H54 (cell line): ENCODE measurements around the gene CDK6.

ENCODE experiments used
- DNase-seq: peaks from one replicate; pipeline ENCODE4 v3.0.0; 2011; ENCODE audit warnings: low spot score, mixed read lengths; ENCODE audit not compliant: insufficient read length
- FAIRE-seq: peaks from 3 replicates; lab custom pipeline; 2011; peaks lifted over from hg19 to GRCh38; lab: Jason Lieb, UNC
- POLR2A ChIP-seq: IDR thresholded peaks from 2 replicates; pipeline ENCODE4 v1.6.1; 2011; ENCODE audit warnings: low read depth, mild to moderate bottlenecking, low read length

CDK6 gene

DNA sequence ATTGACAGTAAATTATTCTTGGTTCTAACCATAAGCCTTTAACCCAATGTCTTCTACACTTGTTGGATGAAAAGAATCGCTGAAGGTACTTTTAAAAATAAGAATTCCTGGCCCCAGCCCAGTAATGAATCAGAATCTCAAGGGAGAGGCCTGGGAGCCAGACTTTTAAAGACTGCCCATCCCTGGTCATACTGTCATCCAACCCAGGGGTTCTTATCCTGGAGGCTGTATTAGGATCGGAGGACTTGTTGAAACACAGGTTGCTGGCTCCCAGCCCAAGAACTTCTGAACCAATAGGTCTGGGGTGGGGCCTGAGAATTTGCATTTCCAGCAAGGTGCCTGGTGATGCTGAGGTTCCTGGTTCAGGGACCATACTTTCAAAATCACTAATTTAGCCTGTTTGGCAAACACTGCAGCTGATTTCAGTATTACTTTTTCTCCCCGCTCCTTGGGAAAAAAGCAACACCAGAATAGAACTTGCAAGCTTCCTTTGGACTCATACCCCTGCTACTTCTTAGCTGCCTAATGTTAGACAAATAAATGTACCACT, 166.7 kb downstream of the CDK6 start:
- DNase-seq (no peak), FAIRE-seq (no peak)
- TF ChIP-seq POLR2A: no peak

DNA sequence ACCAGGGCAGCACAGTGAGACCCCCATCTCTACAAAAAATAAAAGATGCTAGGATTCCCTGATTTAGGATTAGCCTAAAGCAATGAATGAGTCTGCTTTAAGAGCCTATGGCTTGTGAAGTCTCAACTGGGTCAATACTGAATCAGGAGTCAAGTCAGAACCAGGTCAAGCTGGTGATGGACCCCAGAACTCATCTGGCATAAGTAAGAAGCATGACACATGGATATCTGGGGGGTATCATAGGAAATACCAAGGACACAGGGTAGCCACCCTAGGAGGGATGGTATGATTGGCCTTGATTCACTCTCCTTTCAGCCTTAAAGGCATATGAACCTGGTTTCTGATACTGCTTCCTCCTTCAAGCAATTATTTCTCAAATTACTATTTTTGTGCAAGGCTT, 167.8 kb downstream of the CDK6 start:
- TF ChIP-seq POLR2A: no peak
- DNase-seq: no peak
- FAIRE-seq: no peak

DNA sequence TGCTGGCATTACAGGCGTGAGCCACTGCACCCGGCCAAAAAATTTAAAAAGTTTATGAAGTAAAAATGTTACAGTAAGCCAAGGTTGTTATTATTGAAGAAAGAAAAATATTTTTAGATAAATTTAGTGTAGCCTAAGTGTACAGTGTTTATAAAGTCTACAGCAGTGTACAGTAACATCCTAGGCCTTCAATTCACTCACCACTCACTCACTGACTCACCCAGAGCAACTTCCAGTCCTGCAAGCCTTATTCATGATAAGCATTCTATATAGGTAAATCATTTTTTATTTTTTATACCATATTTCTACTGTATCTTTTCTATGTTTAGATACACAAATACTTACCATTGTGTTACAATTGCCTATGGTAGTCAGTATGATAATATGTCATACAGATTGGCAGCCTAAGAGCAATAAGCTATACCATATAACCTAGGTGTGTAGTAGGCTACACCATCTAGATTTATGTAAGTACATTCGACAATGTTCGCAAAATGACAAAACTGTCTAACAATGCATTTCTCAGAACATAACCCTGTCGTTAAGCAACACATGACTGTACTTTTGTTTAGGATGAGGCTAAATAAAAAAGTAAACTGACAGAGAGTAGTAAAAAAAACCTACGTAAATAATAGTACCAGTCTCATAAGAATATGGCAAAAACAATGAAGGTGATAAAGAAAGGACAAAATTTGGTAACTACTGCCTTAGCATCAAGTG, 168.4 kb downstream of the CDK6 start:
- TF ChIP-seq POLR2A: no peak
- DNase-seq (no peak), FAIRE-seq (no peak)

DNA sequence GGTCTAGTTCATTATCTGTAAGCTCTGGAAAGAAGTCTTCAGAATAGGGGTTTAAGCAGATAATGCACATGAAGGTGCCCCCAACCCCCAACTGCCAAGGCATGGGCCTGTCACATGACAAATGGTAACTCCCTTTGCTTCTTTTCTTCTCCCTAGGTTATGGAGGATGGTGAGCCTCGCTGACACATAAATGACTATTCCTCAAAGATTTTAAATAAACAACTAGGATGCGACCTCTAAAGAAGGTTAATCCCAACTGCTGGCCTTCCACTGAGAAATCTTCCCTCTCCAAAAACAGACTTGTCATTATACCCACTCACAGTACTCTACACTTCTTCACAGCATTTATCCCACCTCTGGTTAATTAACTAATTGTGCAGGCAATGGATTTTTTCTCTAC, 170.4 kb downstream of the CDK6 start:
- no peak for TF ChIP-seq POLR2A
- no peak for FAIRE-seq
- no peak for DNase-seq

DNA sequence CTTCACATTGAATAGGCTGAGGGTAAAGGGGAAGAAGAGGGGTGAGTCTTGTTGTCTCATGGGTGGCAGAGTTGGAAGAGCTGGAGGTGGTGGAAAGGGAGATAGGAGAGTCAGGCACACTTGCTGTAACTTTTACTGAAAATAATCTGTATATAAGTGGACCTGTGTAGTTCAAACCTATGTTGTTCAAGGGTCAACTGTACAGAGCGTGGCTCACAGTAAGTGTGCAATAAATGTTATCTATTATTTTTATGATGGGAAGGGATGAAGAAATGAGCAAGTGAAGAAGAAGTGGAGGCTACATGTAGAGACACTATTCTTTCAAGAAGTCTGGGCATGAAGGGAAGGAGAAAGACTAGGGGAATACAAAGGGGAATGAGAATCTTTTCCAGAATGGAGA, 174.7 kb downstream of the CDK6 start:
- DNase-seq (no peak), FAIRE-seq (no peak)
- TF ChIP-seq POLR2A: no peak

DNA sequence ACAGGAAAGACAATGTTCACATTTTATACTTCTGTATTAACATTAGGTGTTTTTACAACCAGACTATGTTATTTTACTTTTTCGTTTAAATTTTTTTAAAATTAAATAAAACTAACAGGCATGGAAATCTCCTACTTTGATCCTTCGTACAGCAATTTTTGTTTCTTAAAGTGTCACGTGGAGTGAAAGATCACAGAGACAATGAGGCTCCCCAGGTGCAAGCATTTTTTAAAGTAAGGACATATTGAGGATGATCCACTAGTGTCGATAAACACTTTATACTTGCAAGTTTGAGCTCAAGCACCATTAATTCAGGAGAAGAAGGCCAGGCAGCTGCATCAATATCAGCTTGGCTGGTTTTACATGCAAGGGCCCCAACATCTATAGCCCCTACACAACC, 177.7 kb downstream of the CDK6 start:
- TF ChIP-seq POLR2A: no peak
- DNase-seq (no peak), FAIRE-seq (no peak)

DNA sequence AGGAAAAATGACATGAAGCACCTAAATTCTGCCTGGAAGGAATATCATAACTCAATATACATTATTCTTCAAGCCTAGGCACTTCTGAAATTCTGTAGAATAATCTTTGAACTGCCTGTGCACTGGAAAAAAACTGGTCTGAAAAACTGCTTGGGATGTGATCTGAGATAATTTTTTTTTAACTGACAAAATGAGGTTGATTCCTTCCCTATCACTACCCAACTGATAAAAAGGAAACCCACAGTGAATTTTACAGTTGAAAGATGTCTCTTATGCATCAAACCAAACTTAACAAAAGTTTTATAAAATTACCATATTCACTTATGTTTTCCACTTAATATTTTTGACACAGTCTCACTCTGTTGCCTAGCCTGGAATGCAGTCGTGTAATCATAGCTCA, 179.0 kb downstream of the CDK6 start:
- FAIRE-seq (no peak), DNase-seq (no peak)
- no peak for TF ChIP-seq POLR2A

DNA sequence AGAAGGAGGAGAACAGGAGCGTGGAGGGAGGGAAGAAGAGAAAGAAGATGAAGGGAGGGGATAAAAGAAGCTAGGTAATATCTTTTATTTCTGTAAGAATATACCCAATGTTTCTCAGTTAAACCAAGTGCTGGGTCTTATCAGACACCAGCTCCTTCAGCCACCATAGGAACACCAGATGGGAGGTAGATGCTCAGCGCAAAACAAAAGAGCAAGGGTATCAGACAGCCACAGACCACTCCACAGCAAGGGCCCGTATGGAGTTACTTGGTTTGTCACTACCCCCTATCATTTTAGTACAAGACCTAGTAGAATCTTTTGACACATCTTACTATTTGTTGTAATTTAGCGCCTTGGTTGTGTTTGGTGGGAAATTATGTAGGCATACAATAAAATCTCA, 180.3 kb downstream of the CDK6 start:
- FAIRE-seq (no peak), DNase-seq (no peak)
- TF ChIP-seq POLR2A: no peak

DNA sequence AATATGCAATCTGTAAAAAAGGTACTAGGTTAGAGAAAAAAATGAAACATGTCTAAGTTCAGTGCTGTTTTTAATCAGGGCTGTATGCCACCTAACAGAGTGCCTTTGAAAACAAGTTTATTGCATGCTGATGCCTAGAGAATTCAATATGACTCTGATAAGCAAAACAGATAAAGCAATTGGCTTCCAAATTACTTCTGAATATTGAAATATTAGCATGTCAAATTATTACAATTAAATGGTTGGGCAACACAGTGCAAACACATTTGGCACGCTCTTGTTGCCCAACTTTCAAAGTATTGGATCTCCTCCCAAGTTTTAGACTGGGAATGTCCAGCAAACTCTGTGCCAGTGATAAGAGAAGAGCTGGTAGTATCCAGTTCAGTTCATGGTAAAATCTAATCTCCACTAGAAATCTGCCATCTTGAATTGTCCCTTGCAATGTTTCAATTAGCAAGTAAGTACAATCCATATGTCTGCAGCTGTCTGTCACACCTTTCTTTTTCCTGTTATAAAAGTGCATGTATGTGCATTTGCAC, 181.0 kb downstream of the CDK6 start:
- FAIRE-seq (no peak), DNase-seq (no peak)
- TF ChIP-seq POLR2A: no peak

DNA sequence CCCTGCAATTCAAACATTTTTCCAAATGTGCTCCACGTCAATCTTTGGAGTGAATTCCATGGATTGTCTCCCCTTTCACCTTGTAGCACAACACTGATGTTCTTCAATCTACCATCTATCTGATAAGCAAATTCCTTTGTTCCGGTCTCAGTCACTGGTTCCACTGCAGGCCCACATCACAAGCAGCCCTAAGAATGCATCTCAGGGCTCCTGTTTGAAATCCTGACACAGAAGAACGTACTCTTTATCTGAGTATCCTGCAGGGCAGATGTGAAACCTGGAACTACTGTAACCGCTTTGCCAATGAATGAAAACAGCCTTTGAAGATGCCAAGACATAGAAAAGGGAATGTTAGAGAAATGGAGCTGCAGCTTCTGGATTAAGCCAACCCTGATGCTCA, 183.2 kb downstream of the CDK6 start:
- DNase-seq (no peak), FAIRE-seq (no peak)
- TF ChIP-seq POLR2A: no peak

DNA sequence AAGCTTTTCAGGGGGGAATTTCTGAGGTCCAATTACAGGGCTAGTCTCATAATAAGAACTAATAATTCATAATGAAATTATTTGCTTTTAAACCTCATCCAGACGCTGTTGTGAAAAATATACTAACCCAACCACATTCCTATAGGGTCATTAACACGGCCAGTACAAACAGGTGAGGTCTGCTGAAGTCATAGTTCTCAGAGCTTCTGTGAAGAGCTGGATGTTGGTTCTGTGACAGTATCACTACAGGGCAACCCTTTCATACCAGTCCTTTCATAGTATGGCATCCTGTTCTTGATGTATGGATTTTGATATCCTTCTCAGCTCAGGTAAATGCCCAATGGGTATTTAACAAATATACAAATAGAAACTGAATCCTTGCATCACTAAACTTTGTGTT, 183.8 kb downstream of the CDK6 start:
- no peak for DNase-seq
- TF ChIP-seq POLR2A: no peak
- FAIRE-seq: no peak

DNA sequence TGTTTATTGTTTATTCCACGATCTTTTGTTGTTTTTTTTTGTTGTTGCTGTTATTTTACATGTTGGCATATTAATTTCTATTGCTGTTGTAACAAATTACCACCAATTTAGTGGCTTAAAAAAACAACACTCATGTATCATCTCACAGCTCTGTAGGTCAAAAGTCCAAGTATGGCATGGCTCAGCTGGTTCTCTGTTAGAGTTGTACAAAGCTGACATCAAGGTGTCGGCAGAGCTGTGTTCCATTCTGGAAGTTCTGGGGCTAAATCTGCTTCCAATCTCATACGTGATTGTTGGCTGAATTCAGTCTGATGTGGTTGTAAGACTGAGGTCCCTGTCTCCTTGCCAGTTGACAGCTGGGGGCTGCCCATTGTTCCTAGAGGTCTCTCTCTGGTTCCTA, 186.0 kb downstream of the CDK6 start:
- DNase-seq (no peak), FAIRE-seq (no peak)
- TF ChIP-seq POLR2A: no peak

DNA sequence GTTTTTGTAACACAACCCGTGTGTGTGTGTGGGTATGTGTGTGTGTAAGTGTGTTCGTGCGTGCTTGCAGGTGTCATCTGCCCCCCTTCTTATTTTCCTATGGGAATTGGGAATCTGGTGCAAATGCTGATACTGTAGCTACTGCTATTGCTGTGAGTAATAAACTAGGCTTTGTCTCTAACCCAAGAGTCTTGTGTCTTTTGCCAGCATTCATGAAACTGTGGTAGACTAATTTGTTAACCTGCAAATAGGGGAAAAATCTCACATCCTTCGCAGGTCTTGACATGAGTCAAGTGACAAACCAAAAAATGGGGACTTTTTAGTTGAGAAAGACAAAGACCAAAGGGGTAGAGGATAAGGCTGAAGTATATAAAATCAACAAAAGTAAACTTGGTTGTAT, 188.3 kb downstream of the CDK6 start:
- no peak for FAIRE-seq
- DNase-seq: no peak
- TF ChIP-seq POLR2A: no peak

DNA sequence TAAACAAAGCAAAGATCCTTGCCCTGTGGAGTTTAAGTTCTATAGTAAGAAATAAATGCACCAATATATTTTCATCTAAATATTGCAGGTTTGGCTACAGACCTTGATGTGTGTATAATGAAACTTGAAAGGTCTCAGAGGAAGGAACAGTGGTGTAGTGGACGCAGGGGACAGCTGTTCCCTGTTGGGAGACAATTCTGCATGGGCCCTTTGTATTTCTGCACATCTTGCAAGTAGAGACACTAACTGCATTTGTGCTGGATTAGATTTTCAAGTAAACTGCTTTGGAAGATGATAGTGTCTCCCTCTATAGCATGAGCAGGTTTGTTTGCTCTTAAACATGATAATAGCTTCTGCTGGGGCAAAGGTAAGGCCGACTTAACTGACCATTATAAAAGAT, 188.7 kb downstream of the CDK6 start:
- TF ChIP-seq POLR2A: no peak
- no peak for DNase-seq
- FAIRE-seq: no peak

DNA sequence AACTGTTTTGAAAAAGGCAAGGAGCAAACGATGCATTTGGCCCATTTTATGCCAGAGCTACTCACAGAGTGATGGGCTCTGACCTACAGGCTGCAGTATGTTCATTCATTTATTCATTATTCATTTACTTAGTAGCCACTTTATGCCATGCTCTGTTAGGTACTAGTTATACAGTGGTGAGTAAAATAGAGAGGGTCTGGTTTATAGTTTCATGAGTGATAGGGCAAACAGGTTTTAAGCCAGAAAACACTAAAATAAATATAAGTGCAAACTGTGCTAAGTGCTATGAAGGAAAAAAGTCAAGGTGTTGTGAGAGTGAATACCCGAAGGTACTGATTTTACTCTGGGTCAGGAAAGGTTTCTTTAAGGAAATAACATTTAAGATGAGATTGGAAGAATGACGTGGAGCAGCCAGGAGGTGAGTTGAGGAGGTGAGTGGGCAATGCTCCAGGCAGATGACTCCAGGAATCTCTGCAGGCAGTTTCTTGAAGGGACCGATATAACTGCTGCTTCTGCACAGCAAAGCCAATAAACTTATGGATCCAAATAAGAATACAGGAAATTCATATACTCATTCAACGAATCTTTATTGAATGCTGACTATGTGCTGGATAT, 189.3 kb downstream of the CDK6 start:
- no peak for TF ChIP-seq POLR2A
- DNase-seq (no peak), FAIRE-seq (no peak)
